C4-2B (cell line): ENCODE results near the gene CSDE1.
A peak's percentile ranks its signal among the peaks of the same experiment; 100 is the strongest.
"Not testable (repeated sequence)": the region's sequence is repeated elsewhere in the genome, so short reads cannot be mapped to it uniquely, and the experiment has no call there.

Experiments used
- H3K27ac ChIP-seq: fragments of 450-650 bp; 2 replicates; pipeline ENCODE4 v1.5.1; 2017
- CTCF ChIP-seq: fragments of 450-650 bp; conservative IDR thresholded peaks from 2 replicates; pipeline ENCODE4 v1.5.1; 2017; ENCODE audit warnings: mild to moderate bottlenecking
- ZFX ChIP-seq: fragments of 450-650 bp; IDR thresholded peaks from 2 replicates; pipeline ENCODE4 v1.6.1; 2017

Gene CSDE1

GRCh38 chr1:114757455-114758255 is at the start of gene CSDE1:
Gene CSDE1, minus strand, starts transcription at chr1:114757984. Its CDS starts 18,094 bp downstream, at chr1:114739890.
- peak within 1 kb of the TSS; percentile 95 for H3K27ac ChIP-seq
- peak; percentile 50 for TF ChIP-seq CTCF
- TF ChIP-seq ZFX, result no peak

- not testable (repeated sequence) for H3K27ac ChIP-seq
Measured at GRCh38 chr1:114804449-114804848, 46.7 kb upstream of the CSDE1 start.

GRCh38 chr1:114803001-114803400 is 45.2 kb upstream of the CSDE1 start:
- TF ChIP-seq ZFX, result no peak
- no peak overlapping the region for H3K27ac ChIP-seq

- no peak for TF ChIP-seq ZFX
- no peak for TF ChIP-seq CTCF
- H3K27ac ChIP-seq, result no peak overlapping the region
Measured at GRCh38 chr1:114794038-114794437, 36.3 kb upstream of the CSDE1 start.

- not testable (repeated sequence) for H3K27ac ChIP-seq
Measured at GRCh38 chr1:114790581-114790980, 32.8 kb upstream of the CSDE1 start.

- H3K27ac ChIP-seq, result not testable (repeated sequence)
Measured at GRCh38 chr1:114786440-114786839, 28.7 kb upstream of the CSDE1 start.

GRCh38 chr1:114782476-114782875 is 24.7 kb upstream of the CSDE1 start:
- no peak for TF ChIP-seq ZFX
- no peak for TF ChIP-seq CTCF
- no peak overlapping the region for H3K27ac ChIP-seq

GRCh38 chr1:114780344-114781226 is 22.8 kb upstream of the CSDE1 start, which contains the start of gene SIKE1:
Gene SIKE1, minus strand, starts transcription at chr1:114780685. Its CDS starts 78 bp downstream, at chr1:114780607.
- peak within 1 kb of the TSS; percentile 85 for H3K27ac ChIP-seq
- TF ChIP-seq ZFX, result no peak
- no peak; the same call in 1 of the 2 replicates for TF ChIP-seq CTCF

GRCh38 chr1:114779722-114780121 is 21.9 kb upstream of the CSDE1 start:
- TF ChIP-seq CTCF, result no peak
- TF ChIP-seq ZFX, result no peak

GRCh38 chr1:114776726-114777125 is 18.9 kb upstream of the CSDE1 start:
- H3K27ac ChIP-seq, result not testable (repeated sequence)

More at GRCh38 chr1:114779722-114780121, 21.9 kb upstream of the CSDE1 start:
- peak overlapping the region; percentile 85 for H3K27ac ChIP-seq
